Chondrocyte (in vitro differentiated cells): ENCODE measurements around the gene PPBP. TPM values are rescaled to one million over a fixed set of nuclear protein-coding genes. Genes with fewer than 3 reads are reported as not detected.
"Not testable (repeated sequence)": the region's sequence is repeated elsewhere in the genome, so short reads cannot be mapped to it uniquely, and the experiment has no call there.

Experiments used
- DNase-seq: peaks from one replicate; pipeline ENCODE4 v3.0.0; 2021; ENCODE audit warnings: mixed read lengths, low spot score
- H3K27ac Mint-ChIP-seq: one replicate; pipeline ENCODE4 v1.8.0; 2021; ENCODE audit warnings: mild to moderate bottlenecking, moderate library complexity, mixed read lengths; ENCODE audit not compliant: unreplicated experiment
- H3K27me3 Mint-ChIP-seq: 2 replicates; pipeline ENCODE4 v1.8.0; 2021; ENCODE audit warnings: low read depth, mixed read lengths
- H3K36me3 Mint-ChIP-seq: 2 replicates; pipeline ENCODE4 v1.8.0; 2021; ENCODE audit warnings: low read depth, mixed read lengths
- H3K4me1 Mint-ChIP-seq: 2 replicates; pipeline ENCODE4 v1.8.0; 2021; ENCODE audit warnings: low read depth, mild to moderate bottlenecking, mixed read lengths
- H3K4me3 Mint-ChIP-seq: one replicate; pipeline ENCODE4 v1.8.0; 2021; ENCODE audit warnings: mild to moderate bottlenecking, moderate library complexity, mixed read lengths; ENCODE audit not compliant: unreplicated experiment
- H3K9me3 Mint-ChIP-seq: 2 replicates; pipeline ENCODE4 v1.8.0; 2021; ENCODE audit warnings: low read depth, mixed read lengths
- total RNA-seq: library from RNA; stranded (reverse); gene quantifications from 3 replicates; pipeline ENCODE4 v1.2.1, GENCODE V29; 2021
- TF ChIP-seq, protein P1 (sequence below): fragments of 200-600 bp; sonication (generic); IDR thresholded peaks from 2 replicates; pipeline ENCODE4 v1.5.0; 2021; ENCODE audit warnings: antibody characterized with exemption, mild to moderate bottlenecking, moderate library complexity

Gene PPBP
- total RNA-seq, 1 donor from 2014 or later = not detected

DNA sequence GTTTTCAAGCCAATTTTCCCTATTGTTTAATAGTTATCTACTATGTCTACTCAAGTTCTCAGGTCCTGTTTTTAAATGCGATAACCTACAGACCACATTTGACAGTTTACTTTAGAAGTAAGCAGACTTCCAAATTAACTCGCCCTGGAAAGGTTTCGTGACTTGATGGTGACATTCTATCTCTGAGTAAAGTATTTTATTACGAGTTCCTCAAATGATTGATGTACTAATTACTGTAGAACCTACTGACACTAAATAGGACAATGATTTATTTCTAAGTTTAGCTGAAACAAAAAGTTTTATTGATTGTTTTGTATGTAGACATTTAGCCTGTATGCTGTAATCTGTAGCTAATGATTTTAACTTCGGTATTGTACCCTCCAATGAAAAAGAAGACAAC lies 1.9 kb upstream of the PPBP start:
- TF ChIP-seq, protein P1, sequence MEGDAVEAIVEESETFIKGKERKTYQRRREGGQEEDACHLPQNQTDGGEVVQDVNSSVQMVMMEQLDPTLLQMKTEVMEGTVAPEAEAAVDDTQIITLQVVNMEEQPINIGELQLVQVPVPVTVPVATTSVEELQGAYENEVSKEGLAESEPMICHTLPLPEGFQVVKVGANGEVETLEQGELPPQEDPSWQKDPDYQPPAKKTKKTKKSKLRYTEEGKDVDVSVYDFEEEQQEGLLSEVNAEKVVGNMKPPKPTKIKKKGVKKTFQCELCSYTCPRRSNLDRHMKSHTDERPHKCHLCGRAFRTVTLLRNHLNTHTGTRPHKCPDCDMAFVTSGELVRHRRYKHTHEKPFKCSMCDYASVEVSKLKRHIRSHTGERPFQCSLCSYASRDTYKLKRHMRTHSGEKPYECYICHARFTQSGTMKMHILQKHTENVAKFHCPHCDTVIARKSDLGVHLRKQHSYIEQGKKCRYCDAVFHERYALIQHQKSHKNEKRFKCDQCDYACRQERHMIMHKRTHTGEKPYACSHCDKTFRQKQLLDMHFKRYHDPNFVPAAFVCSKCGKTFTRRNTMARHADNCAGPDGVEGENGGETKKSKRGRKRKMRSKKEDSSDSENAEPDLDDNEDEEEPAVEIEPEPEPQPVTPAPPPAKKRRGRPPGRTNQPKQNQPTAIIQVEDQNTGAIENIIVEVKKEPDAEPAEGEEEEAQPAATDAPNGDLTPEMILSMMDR = no peak
- no peak overlapping the region for H3K4me3 Mint-ChIP-seq
- H3K4me1 Mint-ChIP-seq = no peaks in the 10 kb centered on the region
- H3K27me3 Mint-ChIP-seq = peaks cover 57% of the 10 kb centered on the region
- DNase-seq = no peak
- no peak overlapping the region for H3K27ac Mint-ChIP-seq
- H3K36me3 Mint-ChIP-seq = peaks cover 3% of the 10 kb centered on the region
- H3K9me3 Mint-ChIP-seq = no peaks in the 10 kb centered on the region

DNA sequence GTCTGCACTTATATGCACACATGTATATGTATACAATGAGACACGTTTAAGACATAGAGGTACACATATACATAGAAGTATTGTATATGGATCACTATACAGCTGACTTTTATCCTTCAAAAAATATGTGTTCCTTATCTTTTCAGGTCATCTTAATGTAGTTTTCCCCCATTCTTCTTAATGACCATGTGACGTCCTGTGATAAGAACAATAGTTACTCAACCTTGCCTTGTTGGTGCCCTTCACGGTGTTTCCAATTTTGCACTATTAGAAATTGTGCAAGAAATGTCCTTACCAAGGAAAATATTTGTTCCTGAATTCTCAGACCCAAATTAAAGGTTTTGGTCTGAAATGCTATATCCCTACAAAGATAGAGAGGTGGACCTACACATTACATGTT lies 1.0 kb upstream of the PPBP start:
- H3K9me3 Mint-ChIP-seq = no peaks in the 10 kb centered on the region
- H3K27me3 Mint-ChIP-seq = peaks cover 49% of the 10 kb centered on the region
- H3K4me1 Mint-ChIP-seq = no peaks in the 10 kb centered on the region
- peaks cover 3% of the 10 kb centered on the region for H3K36me3 Mint-ChIP-seq
- no peak for DNase-seq
- TF ChIP-seq, protein P1 = no peak
- H3K27ac Mint-ChIP-seq = no peak overlapping the region
- H3K4me3 Mint-ChIP-seq = no peak overlapping the region

DNA sequence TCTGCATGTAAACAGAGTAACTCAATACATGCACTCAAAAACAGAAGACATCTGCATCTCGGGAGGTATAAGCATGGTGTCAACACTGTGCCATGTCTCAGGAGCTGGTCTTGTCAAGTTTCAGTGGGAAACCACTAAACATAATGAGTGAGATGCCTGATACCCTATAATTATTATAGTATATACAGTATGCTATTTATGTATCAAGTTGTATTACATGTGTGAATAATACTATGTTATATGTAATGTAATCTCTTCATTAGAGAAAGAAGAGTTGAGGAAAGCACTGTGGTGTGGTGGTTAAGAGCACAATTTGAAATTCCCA lies 2.5 kb downstream of the PPBP start:
- Mint-ChIP-seq H3K27ac (no peak overlapping the region), H3K9me3 (no peaks in the 10 kb centered on the region), H3K27me3 (peaks cover 29% of the 10 kb centered on the region), H3K4me3 (no peak overlapping the region), H3K4me1 (peaks cover 21% of the 10 kb centered on the region), H3K36me3 (peaks cover 2% of the 10 kb centered on the region)
- TF ChIP-seq, protein P1 = no peak
- DNase-seq = no peak

DNA sequence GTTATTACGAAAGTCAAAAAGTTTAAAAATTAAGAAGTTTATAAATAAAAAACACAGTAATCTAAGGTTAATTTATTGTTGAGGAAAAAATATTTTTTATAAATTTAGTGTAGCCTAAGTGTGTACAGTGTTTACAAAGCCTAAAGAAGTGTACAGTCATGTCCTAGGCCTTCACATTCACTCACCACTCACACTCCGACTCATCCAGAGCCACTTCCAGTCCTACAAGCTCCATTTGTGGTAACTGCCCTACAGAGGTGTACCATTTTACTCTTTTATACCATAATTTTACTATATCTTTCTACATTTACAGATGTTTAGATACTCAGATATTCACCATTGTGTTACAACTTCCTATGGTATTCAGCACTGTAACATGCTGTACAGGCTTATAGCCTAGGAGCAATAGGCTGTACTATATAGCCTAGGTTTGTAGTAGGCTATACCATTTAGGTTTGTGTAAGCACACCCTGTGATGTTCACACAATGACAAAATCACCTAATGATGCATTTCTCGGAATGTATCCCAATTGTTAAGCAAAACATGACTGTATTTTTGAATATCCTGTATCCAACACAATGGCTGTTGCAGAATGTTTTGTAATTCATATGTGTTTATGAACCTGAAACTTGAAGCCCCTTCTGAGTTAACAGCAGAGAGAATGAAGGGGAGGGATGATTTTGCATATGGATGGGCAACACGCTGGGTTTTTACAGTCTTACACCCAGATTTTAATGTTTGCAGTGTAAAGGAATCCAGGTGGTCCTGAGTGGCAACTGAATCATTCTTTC lies 3.1 kb downstream of the PPBP start:
- H3K4me3 Mint-ChIP-seq = no peak overlapping the region

DNA sequence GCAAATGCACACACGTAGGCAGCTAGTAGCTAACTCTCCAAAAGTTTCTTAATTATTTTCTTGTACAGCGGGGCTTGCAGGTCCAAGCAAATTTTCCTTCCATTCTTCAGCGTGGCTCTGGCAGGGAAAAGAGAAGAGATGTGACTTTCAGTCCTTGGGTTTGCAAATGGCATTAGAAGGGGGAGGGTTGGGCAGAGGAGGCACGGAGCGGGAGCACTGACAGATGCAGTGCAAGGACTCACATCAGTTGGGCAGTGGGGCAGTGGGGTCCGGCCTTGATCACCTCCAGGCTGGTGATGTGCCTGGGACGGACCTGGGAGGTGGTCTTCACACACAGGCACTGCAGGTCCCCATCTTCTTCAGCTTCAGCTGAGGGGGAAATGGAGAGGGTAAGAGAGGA lies 6.8 kb downstream of the PPBP start:
- H3K4me1 Mint-ChIP-seq = peaks cover 60% of the 10 kb centered on the region
- H3K27me3 Mint-ChIP-seq, DNase-seq, H3K27ac Mint-ChIP-seq, H3K4me3 Mint-ChIP-seq, H3K36me3 Mint-ChIP-seq, H3K9me3 Mint-ChIP-seq: not testable (repeated sequence)

More for the DNA sequence above, 3.1 kb downstream of the PPBP start:
- no peaks in the 10 kb centered on the region for H3K9me3 Mint-ChIP-seq
- H3K27ac Mint-ChIP-seq = no peak overlapping the region
- DNase-seq = no peak
- H3K36me3 Mint-ChIP-seq = no peaks in the 10 kb centered on the region
- peaks cover 24% of the 10 kb centered on the region for H3K27me3 Mint-ChIP-seq
- H3K4me1 Mint-ChIP-seq = peaks cover 26% of the 10 kb centered on the region
- TF ChIP-seq, protein P1 = no peak

DNA sequence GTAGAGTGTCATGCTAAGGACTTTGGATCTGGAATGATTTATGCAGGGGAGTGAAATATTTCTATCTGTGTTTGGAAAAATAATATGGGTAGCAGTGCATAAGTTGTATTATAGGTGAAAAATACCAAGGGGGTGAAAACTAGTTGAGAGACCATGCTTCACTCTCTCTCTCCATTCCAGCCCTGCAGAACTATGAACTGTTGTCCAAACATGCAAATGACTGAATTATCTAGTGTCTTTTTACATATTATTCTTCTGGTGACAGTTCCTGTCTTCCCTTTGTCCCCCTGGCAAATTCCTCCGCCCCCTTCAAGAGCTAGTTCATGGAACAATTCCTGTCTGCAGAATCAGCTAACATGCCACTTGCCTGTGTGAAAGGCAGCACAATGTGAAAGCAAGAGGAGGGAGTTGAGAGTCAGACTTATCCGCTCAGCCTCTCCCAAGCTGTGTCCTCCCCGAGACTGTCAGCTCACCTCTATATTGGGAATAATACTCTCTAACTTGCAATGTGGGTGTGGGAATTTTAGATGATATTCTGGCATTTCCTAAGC lies 8.5 kb downstream of the PPBP start:
- no peaks in the 10 kb centered on the region for H3K27me3 Mint-ChIP-seq
- TF ChIP-seq, protein P1 = no peak
- peaks cover 3% of the 10 kb centered on the region for H3K36me3 Mint-ChIP-seq
- no peak for DNase-seq
- peak overlapping the region; percentile 74 for H3K27ac Mint-ChIP-seq
- H3K4me1 Mint-ChIP-seq = peaks cover 62% of the 10 kb centered on the region
- H3K4me3 Mint-ChIP-seq = no peak overlapping the region
- H3K9me3 Mint-ChIP-seq = peaks cover 9% of the 10 kb centered on the region
